ENCODE measurements around the gene BOC. TPM values are rescaled to one million over a fixed set of nuclear protein-coding genes. Genes with fewer than 3 reads are reported as not detected.

BOC gene
- total RNA-seq, 1 donor from 2014 or later: 130 TPM

DNA sequence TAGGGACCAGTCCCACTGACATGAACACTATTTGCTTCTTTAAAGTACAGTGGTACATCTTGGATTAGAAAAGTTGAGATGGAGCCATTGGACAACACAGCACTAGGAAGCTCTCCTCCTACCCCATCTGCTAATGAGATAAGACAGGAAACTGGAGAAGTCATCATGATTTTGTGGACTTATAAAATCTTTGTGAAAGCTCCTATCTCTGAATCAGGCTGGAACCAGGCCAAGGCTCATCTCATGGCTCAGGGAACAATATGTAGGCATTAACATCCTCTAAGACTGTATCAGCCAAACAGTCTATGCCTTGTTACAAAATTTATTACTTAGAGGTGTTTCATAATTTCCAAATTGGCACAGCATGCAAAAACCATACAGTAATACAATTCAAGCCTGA is 84.1 kb downstream of the BOC start:
- TF ChIP-seq, protein P1, sequence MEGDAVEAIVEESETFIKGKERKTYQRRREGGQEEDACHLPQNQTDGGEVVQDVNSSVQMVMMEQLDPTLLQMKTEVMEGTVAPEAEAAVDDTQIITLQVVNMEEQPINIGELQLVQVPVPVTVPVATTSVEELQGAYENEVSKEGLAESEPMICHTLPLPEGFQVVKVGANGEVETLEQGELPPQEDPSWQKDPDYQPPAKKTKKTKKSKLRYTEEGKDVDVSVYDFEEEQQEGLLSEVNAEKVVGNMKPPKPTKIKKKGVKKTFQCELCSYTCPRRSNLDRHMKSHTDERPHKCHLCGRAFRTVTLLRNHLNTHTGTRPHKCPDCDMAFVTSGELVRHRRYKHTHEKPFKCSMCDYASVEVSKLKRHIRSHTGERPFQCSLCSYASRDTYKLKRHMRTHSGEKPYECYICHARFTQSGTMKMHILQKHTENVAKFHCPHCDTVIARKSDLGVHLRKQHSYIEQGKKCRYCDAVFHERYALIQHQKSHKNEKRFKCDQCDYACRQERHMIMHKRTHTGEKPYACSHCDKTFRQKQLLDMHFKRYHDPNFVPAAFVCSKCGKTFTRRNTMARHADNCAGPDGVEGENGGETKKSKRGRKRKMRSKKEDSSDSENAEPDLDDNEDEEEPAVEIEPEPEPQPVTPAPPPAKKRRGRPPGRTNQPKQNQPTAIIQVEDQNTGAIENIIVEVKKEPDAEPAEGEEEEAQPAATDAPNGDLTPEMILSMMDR (conservative IDR thresholded peaks at IDR 0.05): no peak
- H3K36me3 Mint-ChIP-seq (ENCODE audit: low read depth): peaks cover 2% of the 10 kb centered on the region
- no peaks in the 10 kb centered on the region for H3K27me3 Mint-ChIP-seq (ENCODE audit: low read depth)
- H3K9me3 Mint-ChIP-seq: no peaks in the 10 kb centered on the region
- no peak for DNase-seq (ENCODE audit: low read depth, low spot score)
- H3K4me1 Mint-ChIP-seq: peaks cover 32% of the 10 kb centered on the region
- no peak overlapping the region for H3K4me3 Mint-ChIP-seq
- H3K27ac Mint-ChIP-seq (ENCODE audit: unreplicated experiment): no peak overlapping the region

DNA sequence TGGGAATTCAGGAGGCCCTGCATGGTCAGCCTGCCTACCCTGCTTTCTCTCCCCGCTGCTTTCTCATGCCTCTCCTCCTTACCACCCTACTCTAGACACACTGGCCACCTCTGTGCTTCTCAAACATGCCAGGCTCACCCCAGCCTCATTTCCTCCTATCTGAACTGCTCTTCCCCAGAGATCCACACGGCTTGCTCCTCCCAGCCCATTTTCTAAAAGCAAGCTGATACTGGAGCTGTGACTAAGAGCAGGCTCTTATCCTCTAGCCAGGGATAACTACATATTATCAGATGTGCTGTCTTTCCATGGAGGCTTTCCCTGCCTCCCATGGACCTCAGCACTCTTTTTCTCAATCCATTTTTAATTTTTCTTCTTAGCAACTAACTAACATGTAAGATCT is 85.9 kb downstream of the BOC start:
- H3K4me1 Mint-ChIP-seq: peaks cover 24% of the 10 kb centered on the region
- no peak for DNase-seq (ENCODE audit: low read depth, low spot score)
- TF ChIP-seq, protein P1 (conservative IDR thresholded peaks at IDR 0.05): no peak
- peaks cover 5% of the 10 kb centered on the region for H3K36me3 Mint-ChIP-seq (ENCODE audit: low read depth)
- H3K9me3 Mint-ChIP-seq: no peaks in the 10 kb centered on the region
- H3K4me3 Mint-ChIP-seq: no peak overlapping the region
- peak overlapping the region; percentile 8 for H3K27ac Mint-ChIP-seq (ENCODE audit: unreplicated experiment)
- H3K27me3 Mint-ChIP-seq (ENCODE audit: low read depth): no peaks in the 10 kb centered on the region

DNA sequence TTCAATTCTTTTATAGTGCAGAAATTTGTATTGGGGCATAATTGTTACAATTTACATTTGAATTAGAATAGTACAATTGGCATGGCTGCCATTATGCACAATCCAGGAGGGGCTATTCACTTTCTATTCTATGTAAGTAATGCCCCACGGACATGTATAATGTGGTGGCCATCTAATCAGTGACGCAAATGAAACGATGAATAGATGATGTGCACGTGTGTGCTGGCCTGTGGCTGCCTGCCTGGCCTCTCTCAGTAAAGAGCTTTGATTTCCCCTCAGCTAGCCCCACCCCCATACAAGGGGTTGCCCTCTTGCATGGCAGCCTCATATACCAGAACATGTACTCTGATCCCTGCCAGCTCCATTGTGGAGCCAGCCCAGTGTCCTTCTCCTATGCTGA is 86.5 kb downstream of the BOC start:
- peak overlapping the region; percentile 8 for H3K27ac Mint-ChIP-seq (ENCODE audit: unreplicated experiment)
- H3K9me3 Mint-ChIP-seq: no peaks in the 10 kb centered on the region
- H3K36me3 Mint-ChIP-seq (ENCODE audit: low read depth): peaks cover 5% of the 10 kb centered on the region
- peaks cover 24% of the 10 kb centered on the region for H3K4me1 Mint-ChIP-seq
- no peaks in the 10 kb centered on the region for H3K27me3 Mint-ChIP-seq (ENCODE audit: low read depth)
- no peak for DNase-seq (ENCODE audit: low read depth, low spot score)
- TF ChIP-seq, protein P1 (conservative IDR thresholded peaks at IDR 0.05): no peak
- no peak overlapping the region for H3K4me3 Mint-ChIP-seq

DNA sequence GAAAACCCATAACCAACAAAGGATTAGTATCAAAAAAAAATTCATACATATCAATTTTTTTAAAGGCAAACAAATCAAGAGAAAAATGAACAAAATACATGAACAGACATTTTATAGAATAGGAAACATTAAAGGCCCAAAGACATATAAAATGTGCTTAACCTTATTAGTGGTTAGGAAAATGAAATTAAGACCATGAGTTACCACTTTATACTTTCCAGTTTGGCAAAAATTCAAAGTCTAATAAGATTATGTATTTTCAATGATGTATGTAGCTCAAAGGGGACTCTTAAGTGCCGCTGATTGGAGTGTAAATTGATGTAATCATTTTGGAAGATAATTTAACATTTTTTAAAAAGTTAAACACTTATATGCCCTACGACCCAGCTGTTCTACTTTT is 89.2 kb downstream of the BOC start:
- Mint-ChIP-seq H3K36me3 (ENCODE audit: low read depth) (peaks cover 10% of the 10 kb centered on the region), H3K4me1 (peaks cover 31% of the 10 kb centered on the region), H3K4me3 (no peak overlapping the region), H3K9me3 (no peaks in the 10 kb centered on the region), H3K27ac (ENCODE audit: unreplicated experiment) (no peak overlapping the region), H3K27me3 (ENCODE audit: low read depth) (no peaks in the 10 kb centered on the region)
- no peak for DNase-seq (ENCODE audit: low read depth, low spot score)
- TF ChIP-seq, protein P1 (conservative IDR thresholded peaks at IDR 0.05): no peak

DNA sequence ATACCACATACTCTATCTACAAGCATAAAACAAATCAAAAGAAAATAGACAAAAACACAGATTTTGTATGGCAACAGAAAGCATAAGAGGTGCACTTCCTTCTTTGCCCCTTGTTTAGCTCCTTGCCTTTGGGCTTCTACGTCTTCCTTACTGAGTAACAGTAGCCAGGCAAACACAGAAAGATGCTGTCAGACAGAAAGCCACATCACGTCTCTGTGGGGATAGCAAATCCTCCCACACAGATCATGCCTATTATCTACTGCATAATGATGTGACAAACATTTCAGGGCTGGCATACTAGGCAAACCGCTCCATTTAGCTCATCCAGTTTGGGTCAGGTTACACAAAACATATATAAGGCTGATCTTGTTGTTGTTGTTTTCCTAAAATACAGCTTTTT is 92.7 kb downstream of the BOC start:
- H3K36me3 Mint-ChIP-seq (ENCODE audit: low read depth): peaks cover 8% of the 10 kb centered on the region
- DNase-seq (ENCODE audit: low read depth, low spot score): no peak
- H3K27me3 Mint-ChIP-seq (ENCODE audit: low read depth): no peaks in the 10 kb centered on the region
- no peak overlapping the region for H3K27ac Mint-ChIP-seq (ENCODE audit: unreplicated experiment)
- H3K4me3 Mint-ChIP-seq: no peak overlapping the region
- no peaks in the 10 kb centered on the region for H3K9me3 Mint-ChIP-seq
- TF ChIP-seq, protein P1 (conservative IDR thresholded peaks at IDR 0.05): no peak
- peaks cover 7% of the 10 kb centered on the region for H3K4me1 Mint-ChIP-seq

Data from neural crest cell (in vitro differentiated cells).